Stimulated activated CD4-positive, alpha-beta T cell treated with anti-CD3 and anti-CD28 coated beads, Interleukin-1b, Interleukin-23, amount 100 ng/mL, for 24 hours (primary cell): ENCODE results near the gene AGPAT3.

Source experiments
- DNase-seq, 4 experiments: peaks; one replicate each; pipeline ENCODE4 v3.0.0-alpha.2; 2020; ENCODE audit warnings: low read depth in 4 of 4, low spot score in 1 of 4

Gene AGPAT3

DNA sequence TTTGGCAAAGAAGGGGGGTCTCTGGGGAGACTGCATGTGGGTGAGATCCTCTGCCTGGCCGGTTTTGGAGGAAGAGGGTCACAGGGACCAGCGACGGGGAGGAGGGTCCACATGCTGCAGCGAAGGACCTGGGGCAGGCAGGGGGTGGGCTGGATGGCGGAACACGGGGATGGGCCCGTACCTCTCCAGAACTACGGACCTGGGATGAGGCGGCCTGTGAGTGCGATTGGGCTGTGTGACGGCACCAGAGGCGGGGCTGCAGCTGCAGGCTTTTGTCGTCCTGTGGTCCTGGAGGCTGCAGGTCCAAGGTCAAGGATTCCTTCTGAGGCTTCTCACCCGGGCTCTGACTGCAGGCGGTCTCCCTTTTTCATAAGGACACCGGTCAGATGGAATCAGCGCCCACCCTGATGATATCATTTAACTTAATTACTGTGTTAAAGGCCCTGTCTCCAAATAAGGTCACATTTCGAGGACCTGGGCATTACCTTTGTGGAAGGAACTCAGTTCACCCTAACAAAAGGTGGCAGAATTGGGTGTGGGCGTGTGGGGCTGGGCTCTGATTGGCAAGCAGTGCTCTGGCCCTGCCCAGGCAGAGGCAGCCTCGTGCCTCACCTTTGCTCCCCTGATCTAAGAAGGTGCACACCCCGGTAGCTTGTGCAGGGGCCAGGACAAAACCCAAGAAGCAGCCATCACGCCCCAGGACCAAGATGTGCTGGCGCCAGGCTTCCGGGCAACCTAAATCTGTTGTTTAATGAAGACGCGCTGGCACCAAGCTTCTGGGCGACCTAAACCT is 87.1 kb downstream of the AGPAT3 start:
- DNase-seq, result no peak

- DNase-seq, result no peak
Measured at GRCh38 chr21:43953021-43953420, 88.0 kb downstream of the AGPAT3 start.

DNA sequence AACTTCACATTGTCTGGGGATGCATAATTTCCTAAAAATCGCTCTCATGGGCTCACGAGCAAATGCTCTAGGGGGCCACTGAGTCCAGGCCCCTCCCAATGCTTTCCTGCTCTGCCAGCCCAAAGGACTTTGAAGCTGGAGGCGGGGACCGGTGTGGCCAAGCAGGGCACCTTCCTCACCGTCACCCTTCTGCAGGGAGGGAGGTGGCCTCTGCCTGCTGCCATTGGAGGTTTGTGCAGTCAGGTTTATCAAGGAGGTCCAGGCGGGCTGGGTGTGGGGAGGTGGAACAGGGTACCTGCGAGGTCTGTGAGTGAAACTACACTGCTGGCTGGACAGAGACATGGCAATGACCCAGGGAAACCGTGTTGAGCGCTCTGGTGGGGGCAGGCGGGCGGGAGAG is 89.0 kb downstream of the AGPAT3 start:
- no peak for DNase-seq

GRCh38 chr21:43954896-43955295 is 89.9 kb downstream of the AGPAT3 start:
- no peak for DNase-seq

- DNase-seq, result no peak
Measured at GRCh38 chr21:43956019-43956669, 91.1 kb downstream of the AGPAT3 start.

DNA sequence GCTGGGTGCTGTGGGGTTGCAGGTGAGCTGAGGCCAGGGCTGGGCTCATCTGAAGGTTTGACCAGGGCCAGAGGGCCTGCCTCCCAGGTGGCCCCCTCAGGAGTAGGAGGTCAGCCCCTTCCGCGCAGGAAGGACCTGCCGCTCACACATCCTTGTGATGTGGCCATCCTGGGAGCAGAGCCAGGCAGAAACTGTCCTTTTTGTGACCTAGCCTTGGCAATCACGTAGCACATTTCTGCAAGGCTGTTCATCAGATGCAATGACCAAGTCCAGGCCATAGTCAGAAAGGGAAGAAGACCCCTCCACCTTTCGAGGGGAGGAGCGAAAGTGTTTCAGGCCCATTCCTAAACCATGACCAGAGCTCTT is 91.6 kb downstream of the AGPAT3 start:
- DNase-seq, result no peak

- DNase-seq, result no peak
Measured at GRCh38 chr21:43957128-43957571, 92.1 kb downstream of the AGPAT3 start.

DNA sequence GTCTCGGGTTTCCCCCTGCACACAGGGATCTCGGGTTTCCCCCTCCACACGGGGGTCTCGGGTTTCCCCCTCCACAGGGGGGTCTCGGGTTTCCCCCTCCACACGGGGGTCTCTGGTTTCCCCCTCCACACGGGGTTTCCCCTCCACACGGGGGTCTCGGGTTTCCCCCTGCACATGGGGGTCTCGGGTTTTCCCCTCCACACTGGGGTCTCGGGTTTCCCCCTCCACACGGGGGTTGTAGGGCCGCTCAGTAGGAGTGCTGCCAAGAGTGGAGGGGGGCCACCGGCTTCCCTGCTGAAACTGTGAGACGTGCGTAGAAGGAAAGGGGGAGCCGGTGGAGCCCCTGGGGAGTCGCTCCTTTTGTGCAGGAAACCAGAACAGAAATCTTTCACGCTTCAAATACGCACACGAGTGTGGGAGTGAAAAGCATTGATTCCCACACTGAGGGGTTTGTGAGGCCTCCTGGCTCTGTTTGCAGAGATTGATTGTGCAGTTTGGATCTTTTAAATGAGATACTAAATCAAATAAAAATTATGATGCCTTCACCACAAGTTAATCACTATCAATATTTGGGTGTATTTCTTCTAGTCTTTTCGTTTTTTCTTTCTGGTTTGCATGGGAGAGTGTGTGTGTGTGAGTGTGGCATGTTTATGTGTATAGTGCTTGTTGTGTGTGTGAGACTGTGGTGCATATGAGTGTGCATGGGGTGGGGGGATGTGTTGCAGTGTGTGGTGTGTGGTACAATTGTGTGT is 92.8 kb downstream of the AGPAT3 start:
- DNase-seq, result no peak

- DNase-seq, result no peak
Measured at GRCh38 chr21:43958364-43959158, 93.5 kb downstream of the AGPAT3 start.

DNA sequence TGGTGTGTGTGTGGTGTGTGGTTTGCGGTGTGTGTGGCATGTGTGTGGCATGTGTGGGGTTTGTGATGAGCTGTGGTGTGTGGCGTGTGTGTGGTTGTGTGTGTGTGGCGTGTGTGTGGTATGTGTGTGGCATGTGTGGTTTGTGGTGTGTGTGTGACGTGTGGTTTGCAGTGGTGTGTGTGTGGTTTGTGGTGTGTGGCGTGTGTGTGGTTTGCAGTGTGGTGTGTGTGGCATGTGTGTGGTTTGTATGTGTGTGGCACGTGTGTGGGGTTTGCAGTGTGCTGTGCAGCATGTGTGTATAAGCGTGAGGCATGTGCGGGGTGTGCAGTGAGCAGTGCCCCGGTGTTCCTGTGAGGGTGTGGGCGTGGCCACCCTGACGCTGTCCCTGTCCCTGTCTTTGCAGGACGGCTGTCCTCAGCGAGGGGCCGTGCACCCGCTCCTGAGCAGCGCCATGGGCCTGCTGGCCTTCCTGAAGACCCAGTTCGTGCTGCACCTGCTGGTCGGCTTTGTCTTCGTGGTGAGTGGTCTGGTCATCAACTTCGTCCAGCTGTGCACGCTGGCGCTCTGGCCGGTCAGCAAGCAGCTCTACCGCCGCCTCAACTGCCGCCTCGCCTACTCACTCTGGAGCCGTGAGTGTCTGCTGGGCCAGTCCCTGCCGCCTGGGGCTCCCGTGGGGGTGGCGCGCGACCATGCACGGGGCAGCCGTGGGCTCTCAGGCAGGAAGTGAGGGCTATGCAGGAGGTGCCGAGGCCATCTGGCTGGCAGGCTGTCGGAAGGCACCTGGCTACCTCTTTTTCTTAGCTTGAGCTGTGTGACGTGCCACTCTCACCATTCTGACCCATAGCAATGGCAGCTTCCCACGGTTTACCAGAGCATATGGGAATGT is 94.5 kb downstream of the AGPAT3 start:
- DNase-seq, result no peak

DNA sequence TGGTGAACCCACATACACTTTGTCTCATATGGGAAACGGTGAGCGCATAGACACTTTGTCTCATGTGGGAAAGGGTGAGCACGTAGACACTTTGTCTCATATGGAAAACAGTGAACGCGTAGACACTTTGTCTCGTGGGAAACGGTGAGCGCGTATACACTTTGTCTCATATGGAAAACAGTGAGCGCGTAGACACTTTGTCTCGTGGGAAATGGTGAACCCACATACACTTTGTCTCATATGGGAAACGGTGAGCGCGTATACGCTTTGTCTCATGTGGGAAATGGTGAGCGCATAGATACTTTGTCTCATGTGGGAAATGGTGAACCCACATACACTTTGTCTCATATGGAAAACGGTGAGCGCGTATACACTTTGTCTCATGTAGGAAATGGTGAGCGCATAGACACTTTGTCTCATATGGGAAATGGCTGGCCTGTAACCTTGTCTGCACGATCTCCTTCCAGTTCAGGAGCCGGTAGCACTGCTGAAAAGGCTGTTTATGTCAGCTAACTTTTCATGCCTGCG is 96.4 kb downstream of the AGPAT3 start:
- DNase-seq, result peak in 1 of 4 experiments; percentile 21

GRCh38 chr21:43965911-43966585 is 101.0 kb downstream of the AGPAT3 start:
- no peak for DNase-seq

GRCh38 chr21:43966946-43967512 is 102.0 kb downstream of the AGPAT3 start:
- DNase-seq, result no peak

DNA sequence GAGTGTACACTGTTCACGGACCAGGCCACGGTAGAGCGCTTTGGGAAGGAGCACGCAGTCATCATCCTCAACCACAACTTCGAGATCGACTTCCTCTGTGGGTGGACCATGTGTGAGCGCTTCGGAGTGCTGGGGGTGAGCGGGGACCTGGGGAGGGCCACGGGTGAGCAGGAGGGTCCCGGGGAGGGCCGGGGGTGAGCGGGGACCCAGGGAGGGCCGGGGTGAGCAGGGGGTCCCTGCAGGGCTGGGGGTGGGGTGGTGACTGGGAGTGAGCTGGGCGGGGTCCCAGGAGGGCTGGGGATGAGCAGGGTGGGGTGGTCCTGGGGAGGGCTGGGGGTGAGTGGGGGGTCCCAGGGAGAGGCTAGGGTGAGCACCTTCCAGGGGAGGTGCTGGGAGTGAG is 103.0 kb downstream of the AGPAT3 start:
- DNase-seq, result no peak

- no peak for DNase-seq
Measured at GRCh38 chr21:43968410-43969114, 103.5 kb downstream of the AGPAT3 start.

DNA sequence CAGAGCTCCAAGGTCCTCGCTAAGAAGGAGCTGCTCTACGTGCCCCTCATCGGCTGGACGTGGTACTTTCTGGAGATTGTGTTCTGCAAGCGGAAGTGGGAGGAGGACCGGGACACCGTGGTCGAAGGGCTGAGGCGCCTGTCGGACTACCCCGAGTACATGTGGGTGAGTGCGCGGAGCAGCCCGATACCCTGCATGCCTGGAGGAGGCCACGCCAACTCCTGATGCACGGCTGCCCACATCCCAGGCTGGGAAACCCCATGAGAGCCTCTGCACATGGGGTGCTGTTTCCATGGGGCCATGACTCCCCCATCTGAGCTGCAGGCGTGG is 104.1 kb downstream of the AGPAT3 start:
- no peak for DNase-seq

GRCh38 chr21:43970551-43970950 is 105.5 kb downstream of the AGPAT3 start:
- DNase-seq, result no peak

DNA sequence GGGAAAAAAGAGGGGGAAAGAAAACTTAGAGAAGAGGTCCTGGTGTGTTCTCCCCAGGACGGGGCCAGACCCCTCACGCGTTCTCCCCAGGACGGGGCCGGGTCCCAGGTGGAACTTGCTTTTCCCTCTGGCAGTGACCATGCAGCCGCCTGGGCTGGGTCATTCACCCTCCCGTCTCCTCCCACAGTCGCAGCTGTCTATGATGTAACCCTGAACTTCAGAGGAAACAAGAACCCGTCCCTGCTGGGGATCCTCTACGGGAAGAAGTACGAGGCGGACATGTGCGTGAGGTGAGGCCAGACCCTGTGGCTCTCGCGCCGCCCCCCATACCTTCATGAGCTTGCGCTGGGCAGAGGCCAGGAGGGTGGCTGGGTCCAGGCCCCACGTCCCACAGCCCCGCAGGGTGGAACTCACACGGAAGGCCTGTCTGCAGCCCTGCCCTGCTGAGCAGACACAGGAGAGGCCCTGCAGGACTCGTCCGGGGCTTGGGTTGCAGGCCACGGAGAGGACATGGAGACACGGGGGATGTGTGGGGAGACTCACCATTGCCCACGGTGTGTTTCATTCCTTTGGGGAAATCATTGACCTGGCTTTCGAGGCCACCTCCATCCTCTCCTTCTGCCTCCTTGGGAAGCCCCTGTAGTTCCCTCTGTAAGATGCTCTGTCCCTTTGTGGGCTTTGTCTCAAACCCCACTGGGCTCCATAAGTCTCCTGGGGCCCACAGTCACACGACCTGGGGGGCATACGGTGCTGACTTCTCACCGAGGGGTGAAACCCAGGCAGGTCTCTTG is 106.4 kb downstream of the AGPAT3 start:
- no peak for DNase-seq
